HL-60 (cell line): Measurements from ENCODE around the gene FOXP4.

Experiments
- DNase-seq, 2 experiments: peaks; one replicate each; pipeline ENCODE4 v3.0.0-alpha.2; 2010 to 2020; ENCODE audit warnings: low read depth in 1 of 2, low spot score in 1 of 2
- H3K27ac ChIP-seq: fragments of 250-450 bp; sonication (Bioruptor Pico); replicated peaks from 2 replicates; pipeline ENCODE4 v1.5.1; 2020; ENCODE audit warnings: mild to moderate bottlenecking, moderate library complexity
- H3K27me3 ChIP-seq: fragments of 250-450 bp; sonication (Bioruptor Pico); 2 replicates; pipeline ENCODE4 v1.5.1; 2021; ENCODE audit warnings: mild to moderate bottlenecking, moderate library complexity; ENCODE audit not compliant: insufficient read depth, poor library complexity, severe bottlenecking
- H3K4me3 ChIP-seq: replicated peaks from 2 replicates; pipeline ENCODE4 v1.5.1; 2011; ENCODE audit warnings: mild to moderate bottlenecking, control low read depth, low read length; ENCODE audit not compliant: insufficient read depth
- CTCF ChIP-seq: IDR thresholded peaks from one replicate; pipeline ENCODE4 v1.5.1; 2011; ENCODE audit warnings: low read length, control low read depth, inconsistent platforms; ENCODE audit not compliant: insufficient read depth
- GABPA ChIP-seq: IDR thresholded peaks from 2 replicates; pipeline ENCODE4 v1.6.1; 2012; ENCODE audit warnings: low read depth
- POLR2AphosphoS5 ChIP-seq: IDR thresholded peaks from 2 replicates; pipeline ENCODE4 v1.6.1; 2012; ENCODE audit warnings: low read depth
- REST ChIP-seq: IDR thresholded peaks from 2 replicates; pipeline ENCODE4 v1.6.1; 2012; ENCODE audit warnings: low read depth; ENCODE audit not compliant: insufficient replicate concordance
- SPI1 ChIP-seq: IDR thresholded peaks from 2 replicates; pipeline ENCODE4 v1.6.1; 2012; ENCODE audit warnings: low read depth, mild to moderate bottlenecking, borderline replicate concordance

Gene FOXP4

GRCh38 chr6:41621802-41622201 lies 75.6 kb downstream of the FOXP4 start:
- TF ChIP-seq CTCF = no peak
- TF ChIP-seq POLR2AphosphoS5 = no peak
- no peak for TF ChIP-seq SPI1
- no peak for TF ChIP-seq GABPA
- no peak for TF ChIP-seq REST
- Histone ChIP-seq H3K27me3 (no peaks in the 10 kb centered on the region), H3K4me3 (no peak overlapping the region), H3K27ac (no peak overlapping the region)
- no peak for DNase-seq

- Histone ChIP-seq H3K27me3 (no peaks in the 10 kb centered on the region), H3K4me3 (no peak overlapping the region), H3K27ac (no peak overlapping the region)
- DNase-seq = no peak
- TF ChIP-seq GABPA (no peak), POLR2AphosphoS5 (no peak), REST (no peak), SPI1 (no peak), CTCF (no peak)
These were observed 76.2 kb downstream of the FOXP4 start for GRCh38 chr6:41622206-41622988.

GRCh38 chr6:41623330-41623729 lies 77.1 kb downstream of the FOXP4 start:
- DNase-seq = no peak
- H3K27me3 ChIP-seq = no peaks in the 10 kb centered on the region
- H3K27ac ChIP-seq = no peak overlapping the region
- TF ChIP-seq CTCF = no peak
- no peak for TF ChIP-seq GABPA
- no peak for TF ChIP-seq REST
- no peak for TF ChIP-seq SPI1
- no peak for TF ChIP-seq POLR2AphosphoS5
- H3K4me3 ChIP-seq = no peak overlapping the region
